Liver (tissue), 9 donors: ENCODE results near the gene TMEM165. TPM values are rescaled to one million over a fixed set of nuclear protein-coding genes. Genes with fewer than 3 reads are reported as not detected.

Source experiments
- DNase-seq: peaks from one replicate; pipeline ENCODE4 v3.0.0-alpha.2; 2017; ENCODE audit warnings: low spot score
- H3K27ac ChIP-seq, 2 donors: one replicate each; pipeline ENCODE4 v1.7.0; 2013; ENCODE audit warnings: inconsistent platforms in 2 of 2, low read length in 2 of 2, control low read depth in 1 of 2, low read depth in 1 of 2, mild to moderate bottlenecking in 1 of 2
- H3K27me3 ChIP-seq, 4 donors: one replicate each; pipeline versions ENCODE4 v1.6.1 to v1.7.0; 2013; ENCODE audit warnings: low read length in 3 of 4, inconsistent platforms in 1 of 4, mild to moderate bottlenecking in 1 of 4, moderate library complexity in 1 of 4; ENCODE audit not compliant: control insufficient read depth in 4 of 4, insufficient read depth in 4 of 4
- H3K36me3 ChIP-seq, 4 donors: one replicate each; pipeline versions ENCODE4 v1.6.1 to v1.7.0; 2013; ENCODE audit warnings: low read length in 3 of 4, mild to moderate bottlenecking in 3 of 4, low read depth in 1 of 4, moderate library complexity in 1 of 4; ENCODE audit not compliant: control insufficient read depth in 4 of 4, insufficient read depth in 3 of 4
- H3K4me1 ChIP-seq, 4 donors: one replicate each; pipeline versions ENCODE4 v1.6.1 to v1.7.0; 2013; ENCODE audit warnings: low read length in 3 of 4, mild to moderate bottlenecking in 3 of 4, moderate library complexity in 1 of 4; ENCODE audit not compliant: control insufficient read depth in 4 of 4, insufficient read depth in 4 of 4
- H3K4me3 ChIP-seq, 3 donors: one replicate each; pipeline versions ENCODE4 v1.6.1 to v1.7.0; 2013; ENCODE audit warnings: low read length in 3 of 3, control low read depth in 1 of 3, low read depth in 1 of 3, mild to moderate bottlenecking in 1 of 3
- H3K9ac ChIP-seq, 2 donors: one replicate each; pipeline ENCODE4 v1.7.0; 2013; ENCODE audit warnings: low read length in 2 of 2, mild to moderate bottlenecking in 2 of 2, moderate library complexity in 2 of 2, control low read depth in 1 of 2, low read depth in 1 of 2
- H3K9me3 ChIP-seq, 4 donors: one replicate each; pipeline versions ENCODE4 v1.6.1 to v1.7.0; 2013; ENCODE audit warnings: low read length in 3 of 4; ENCODE audit not compliant: control insufficient read depth in 4 of 4
- ATF3 ChIP-seq: IDR thresholded peaks from 2 replicates; pipeline ENCODE4 v1.6.1; 2016; ENCODE audit warnings: antibody characterized with exemption
- EGR1 ChIP-seq, 2 donors: IDR thresholded peaks; 2 replicates each; pipeline ENCODE4 v1.6.1; 2016 to 2018; ENCODE audit warnings: antibody characterized with exemption in 2 of 2, low read depth in 2 of 2
- FOXA1 ChIP-seq: IDR thresholded peaks from 2 replicates; pipeline ENCODE4 v1.6.1; 2016; ENCODE audit warnings: antibody characterized with exemption
- FOXA2 ChIP-seq: IDR thresholded peaks from 2 replicates; pipeline ENCODE4 v1.6.1; 2016; ENCODE audit warnings: antibody characterized with exemption
- GABPA ChIP-seq, 2 donors: IDR thresholded peaks in 1 of 2; conservative IDR thresholded peaks in 1 of 2; 2 replicates each; pipeline ENCODE4 v1.6.1; 2016; ENCODE audit warnings: antibody characterized with exemption in 2 of 2, mild to moderate bottlenecking in 1 of 2, moderate library complexity in 1 of 2
- HNF4A ChIP-seq, 2 donors: conservative IDR thresholded peaks; 2 replicates each; pipeline ENCODE4 v1.6.1; 2016; ENCODE audit warnings: antibody characterized with exemption in 2 of 2, mild to moderate bottlenecking in 2 of 2
- HNF4G ChIP-seq: IDR thresholded peaks from 2 replicates; pipeline ENCODE4 v1.6.1; 2016; ENCODE audit warnings: antibody characterized with exemption
- JUND ChIP-seq, 2 donors: IDR thresholded peaks; 2 replicates each; pipeline ENCODE4 v1.6.1; 2016; ENCODE audit warnings: antibody characterized with exemption in 2 of 2
- MAX ChIP-seq: IDR thresholded peaks from 2 replicates; pipeline ENCODE4 v1.6.1; 2016; ENCODE audit warnings: antibody characterized with exemption
- NR2F2 ChIP-seq: IDR thresholded peaks from 2 replicates; pipeline ENCODE4 v1.6.1; 2016; ENCODE audit warnings: antibody characterized with exemption
- RAD21 ChIP-seq, 2 donors: IDR thresholded peaks; 2 replicates each; pipeline ENCODE4 v1.6.1; 2016; ENCODE audit warnings: antibody characterized with exemption in 2 of 2, mild to moderate bottlenecking in 2 of 2
- REST ChIP-seq: IDR thresholded peaks from 2 replicates; pipeline ENCODE4 v1.6.1; 2016; ENCODE audit warnings: antibody characterized with exemption, mild to moderate bottlenecking
- SP1 ChIP-seq: IDR thresholded peaks from 2 replicates; pipeline ENCODE4 v1.6.1; 2018; ENCODE audit warnings: antibody characterized with exemption, mild to moderate bottlenecking
- TAF1 ChIP-seq: conservative IDR thresholded peaks from 2 replicates; pipeline ENCODE4 v1.6.1; 2016; ENCODE audit warnings: antibody characterized with exemption, mild to moderate bottlenecking
- YY1 ChIP-seq: IDR thresholded peaks from 2 replicates; pipeline ENCODE4 v1.6.1; 2016; ENCODE audit warnings: antibody characterized with exemption, mild to moderate bottlenecking
- WGBS: extraction: QIAGEN DNeasy Blood & Tissue Kit; methylation state at CpG from one replicate; pipeline ENCODE4 v1.1.7; 2013; 5-methylcytosine and 5-hydroxymethylcytosine counted together
- polyA plus RNA-seq, 2 donors: library from polyadenylated mRNA; stranded (reverse) in 1 of 2; unstranded in 1 of 2; fragments of 200-250 nt in 1 of 2; fragments of >200 nt in 1 of 2; fragmentation: Nextera tagmentation in 1 of 2; extraction: Ambion mirVana in 1 of 2; gene quantifications; one replicate each; pipeline versions ENCODE4 v1.2.1 to v1.2.3, GENCODE V29; 2013 to 2015
- total RNA-seq, 2 donors: library from RNA; depleted of rRNA; stranded (reverse); fragments of >200 nt; gene quantifications; one replicate each; pipeline ENCODE4 v1.2.3, GENCODE V29; 2014
- TF ChIP-seq, protein P1 (sequence below): IDR thresholded peaks from 2 replicates; pipeline ENCODE4 v1.6.1; 2016; ENCODE audit warnings: antibody characterized with exemption
- donor health status: healthy.
- donor health status: healthy.
- donor health status: healthy.
- donor health status: healthy.
- donor health status: healthy.

Gene TMEM165
- total and polyA plus RNA-seq, 4 donors, result 16.4 to 42.1 (median 29.1) TPM

DNA sequence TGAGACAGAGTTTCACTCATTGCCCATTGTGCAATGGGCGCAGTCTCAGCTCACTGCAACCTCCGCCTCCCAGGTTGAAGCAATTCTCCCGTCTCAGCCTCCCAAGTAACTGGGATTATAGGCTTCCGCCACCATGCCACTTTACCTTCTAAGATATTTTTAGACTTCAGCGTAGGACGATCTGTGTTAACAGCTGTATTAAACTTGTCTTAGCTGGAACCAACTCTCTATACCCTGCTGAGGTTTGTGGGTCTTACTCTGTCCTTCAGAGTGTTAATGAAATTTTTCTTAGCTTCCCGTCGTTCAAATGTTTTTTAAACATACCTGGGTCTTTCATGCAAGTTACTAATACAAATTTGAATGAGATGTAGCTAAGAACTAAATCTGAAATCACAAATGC lies 14.7 kb downstream of the TMEM165 start:
- Histone ChIP-seq H3K27me3 (no peaks in the 10 kb centered on the region), H3K4me1 (no peaks in the 10 kb centered on the region), H3K27ac (no peak overlapping the region), H3K9me3 (no peaks in the 10 kb centered on the region), H3K4me3 (no peak overlapping the region), H3K36me3 (peaks cover 0 to 7% (median 3%) of the 10 kb centered on the region in 4 donors), H3K9ac (no peak overlapping the region)
- TF ChIP-seq RAD21 (IDR thresholded peaks at IDR 0.05) (no peak), SP1 (no peak), GABPA (IDR thresholded peaks at IDR 0.05 in 1 of 2, conservative IDR thresholded peaks at IDR 0.05 in 1 of 2) (no peak), REST (no peak), ATF3 (no peak), TAF1 (no peak)
- DNase-seq, result no peak
- 83% methylated on average over 8 of the region's 8 CpGs for WGBS

DNA sequence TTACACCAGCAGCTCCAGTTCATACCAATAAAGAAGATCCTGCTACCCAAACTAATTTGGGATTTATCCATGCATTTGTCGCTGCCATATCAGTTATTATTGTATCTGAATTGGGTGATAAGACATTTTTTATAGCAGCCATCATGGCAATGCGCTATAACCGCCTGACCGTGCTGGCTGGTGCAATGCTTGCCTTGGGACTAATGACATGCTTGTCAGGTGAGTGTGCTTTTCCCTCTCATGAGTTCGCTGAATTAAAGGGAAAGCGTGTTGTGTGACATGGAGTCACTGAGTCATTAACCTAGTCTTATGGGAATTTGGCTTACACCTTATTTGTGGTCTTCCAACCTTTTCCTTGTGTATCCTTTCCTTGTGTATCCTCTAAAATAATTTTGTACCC lies 15.9 kb downstream of the TMEM165 start:
- no peaks in the 10 kb centered on the region for H3K4me1 ChIP-seq
- no peak for TF ChIP-seq FOXA1
- no peak for TF ChIP-seq EGR1 (IDR thresholded peaks at IDR 0.05; ENCODE audit: low read depth in 2 of 2)
- no peak for TF ChIP-seq RAD21 (IDR thresholded peaks at IDR 0.05)
- no peak for TF ChIP-seq ATF3
- no peak for TF ChIP-seq TAF1
- no peak for TF ChIP-seq HNF4A (conservative IDR thresholded peaks at IDR 0.05)
- TF ChIP-seq MAX, result no peak
- TF ChIP-seq HNF4G, result no peak
- no peak for TF ChIP-seq REST
- no peak for TF ChIP-seq YY1
- TF ChIP-seq, protein P1, sequence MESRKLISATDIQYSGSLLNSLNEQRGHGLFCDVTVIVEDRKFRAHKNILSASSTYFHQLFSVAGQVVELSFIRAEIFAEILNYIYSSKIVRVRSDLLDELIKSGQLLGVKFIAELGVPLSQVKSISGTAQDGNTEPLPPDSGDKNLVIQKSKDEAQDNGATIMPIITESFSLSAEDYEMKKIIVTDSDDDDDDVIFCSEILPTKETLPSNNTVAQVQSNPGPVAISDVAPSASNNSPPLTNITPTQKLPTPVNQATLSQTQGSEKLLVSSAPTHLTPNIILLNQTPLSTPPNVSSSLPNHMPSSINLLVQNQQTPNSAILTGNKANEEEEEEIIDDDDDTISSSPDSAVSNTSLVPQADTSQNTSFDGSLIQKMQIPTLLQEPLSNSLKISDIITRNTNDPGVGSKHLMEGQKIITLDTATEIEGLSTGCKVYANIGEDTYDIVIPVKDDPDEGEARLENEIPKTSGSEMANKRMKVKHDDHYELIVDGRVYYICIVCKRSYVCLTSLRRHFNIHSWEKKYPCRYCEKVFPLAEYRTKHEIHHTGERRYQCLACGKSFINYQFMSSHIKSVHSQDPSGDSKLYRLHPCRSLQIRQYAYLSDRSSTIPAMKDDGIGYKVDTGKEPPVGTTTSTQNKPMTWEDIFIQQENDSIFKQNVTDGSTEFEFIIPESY, result no peak
- no peak for TF ChIP-seq GABPA (IDR thresholded peaks at IDR 0.05 in 1 of 2, conservative IDR thresholded peaks at IDR 0.05 in 1 of 2)
- no peak for TF ChIP-seq JUND (IDR thresholded peaks at IDR 0.05)
- no peak for TF ChIP-seq FOXA2
- no peak for TF ChIP-seq SP1
- no peak for TF ChIP-seq NR2F2
- no peak overlapping the region for H3K9ac ChIP-seq
- no peak for DNase-seq
- H3K36me3 ChIP-seq, result peaks cover 2 to 5% (median 3%) of the 10 kb centered on the region in 4 donors
- no peaks in the 10 kb centered on the region for H3K27me3 ChIP-seq
- H3K9me3 ChIP-seq, result no peaks in the 10 kb centered on the region
- no peak overlapping the region for H3K4me3 ChIP-seq
- 95% methylated on average over 6 of the region's 6 CpGs for WGBS
- H3K27ac ChIP-seq, result no peak overlapping the region
